ENCODE data around the gene STAM2. TPM values are rescaled to one million over a fixed set of nuclear protein-coding genes. Genes with fewer than 3 reads are reported as not detected.
"Not testable (repeated sequence)": the region's sequence is repeated elsewhere in the genome, so short reads cannot be mapped to it uniquely, and the experiment has no call there.

Gene STAM2
- total RNA-seq, 1 donor from 2014 or later, result 22.9 TPM

GRCh38 chr2:152165306-152165705 is 10.3 kb downstream of the STAM2 start:
- H3K4me3 Mint-ChIP-seq (ENCODE audit: unreplicated experiment), result no peak overlapping the region
- H3K4me1 Mint-ChIP-seq (ENCODE audit: unreplicated experiment), result no peaks in the 10 kb centered on the region
- H3K27ac Mint-ChIP-seq (ENCODE audit: unreplicated experiment), result no peak overlapping the region
- peaks cover 10% of the 10 kb centered on the region for H3K36me3 Mint-ChIP-seq (ENCODE audit: low read depth, unreplicated experiment)
- H3K27me3 Mint-ChIP-seq (ENCODE audit: unreplicated experiment), result no peaks in the 10 kb centered on the region
- no peak for TF ChIP-seq CTCF (IDR thresholded peaks at IDR 0.05; ENCODE audit: unreplicated experiment)
- H3K9me3 Mint-ChIP-seq (ENCODE audit: unreplicated experiment), result no peaks in the 10 kb centered on the region
- DNase-seq (ENCODE audit: low spot score), result no peak

- peaks cover 10% of the 10 kb centered on the region for H3K36me3 Mint-ChIP-seq (ENCODE audit: low read depth, unreplicated experiment)
- H3K27me3 Mint-ChIP-seq (ENCODE audit: unreplicated experiment); H3K4me1 Mint-ChIP-seq (ENCODE audit: unreplicated experiment); DNase-seq (ENCODE audit: low spot score); H3K4me3 Mint-ChIP-seq (ENCODE audit: unreplicated experiment); H3K27ac Mint-ChIP-seq (ENCODE audit: unreplicated experiment); H3K9me3 Mint-ChIP-seq (ENCODE audit: unreplicated experiment): not testable (repeated sequence)
Observed at GRCh38 chr2:152163669-152164068, 11.9 kb downstream of the STAM2 start.

- Mint-ChIP-seq H3K4me3 (ENCODE audit: unreplicated experiment) (no peak overlapping the region), H3K36me3 (ENCODE audit: low read depth, unreplicated experiment) (peaks cover 16% of the 10 kb centered on the region), H3K27ac (ENCODE audit: unreplicated experiment) (no peak overlapping the region), H3K9me3 (ENCODE audit: unreplicated experiment) (no peaks in the 10 kb centered on the region), H3K4me1 (ENCODE audit: unreplicated experiment) (no peaks in the 10 kb centered on the region), H3K27me3 (ENCODE audit: unreplicated experiment) (no peaks in the 10 kb centered on the region)
- no peak for TF ChIP-seq CTCF (IDR thresholded peaks at IDR 0.05; ENCODE audit: unreplicated experiment)
- no peak for DNase-seq (ENCODE audit: low spot score)
Observed at GRCh38 chr2:152162141-152162540, 13.4 kb downstream of the STAM2 start.

GRCh38 chr2:152161598-152161997 is 14.0 kb downstream of the STAM2 start:
- Mint-ChIP-seq H3K9me3 (ENCODE audit: unreplicated experiment) (no peaks in the 10 kb centered on the region), H3K27me3 (ENCODE audit: unreplicated experiment) (no peaks in the 10 kb centered on the region), H3K27ac (ENCODE audit: unreplicated experiment) (no peak overlapping the region), H3K36me3 (ENCODE audit: low read depth, unreplicated experiment) (peaks cover 16% of the 10 kb centered on the region), H3K4me3 (ENCODE audit: unreplicated experiment) (peak overlapping the region; percentile 68), H3K4me1 (ENCODE audit: unreplicated experiment) (no peaks in the 10 kb centered on the region)
- TF ChIP-seq CTCF (IDR thresholded peaks at IDR 0.05; ENCODE audit: unreplicated experiment), result no peak
- no peak for DNase-seq (ENCODE audit: low spot score)

- H3K27ac Mint-ChIP-seq (ENCODE audit: unreplicated experiment); H3K27me3 Mint-ChIP-seq (ENCODE audit: unreplicated experiment); H3K4me3 Mint-ChIP-seq (ENCODE audit: unreplicated experiment); H3K9me3 Mint-ChIP-seq (ENCODE audit: unreplicated experiment); DNase-seq (ENCODE audit: low spot score); H3K4me1 Mint-ChIP-seq (ENCODE audit: unreplicated experiment): not testable (repeated sequence)
- peaks cover 16% of the 10 kb centered on the region for H3K36me3 Mint-ChIP-seq (ENCODE audit: low read depth, unreplicated experiment)
Observed at GRCh38 chr2:152160378-152160777, 15.2 kb downstream of the STAM2 start.

- DNase-seq (ENCODE audit: low spot score), result no peak
- no peak for TF ChIP-seq CTCF (IDR thresholded peaks at IDR 0.05; ENCODE audit: unreplicated experiment)
- Mint-ChIP-seq H3K4me3 (ENCODE audit: unreplicated experiment) (no peak overlapping the region), H3K36me3 (ENCODE audit: low read depth, unreplicated experiment) (peaks cover 10% of the 10 kb centered on the region), H3K9me3 (ENCODE audit: unreplicated experiment) (no peaks in the 10 kb centered on the region), H3K4me1 (ENCODE audit: unreplicated experiment) (no peaks in the 10 kb centered on the region), H3K27me3 (ENCODE audit: unreplicated experiment) (no peaks in the 10 kb centered on the region), H3K27ac (ENCODE audit: unreplicated experiment) (no peak overlapping the region)
Observed at GRCh38 chr2:152157253-152157652, 18.3 kb downstream of the STAM2 start.

Data from endothelial cell (in vitro differentiated cells).